Upper lobe of right lung (tissue), 1 donor: ENCODE data around the gene RASSF7. TPM values are rescaled to one million over a fixed set of nuclear protein-coding genes. Genes with fewer than 3 reads are reported as not detected.

Source experiments
- ATAC-seq: fragments of 200-7000 bp; cut with Tn5 transposase; one replicate; pipeline ENCODE4 v1.9.1; 2020; ENCODE audit warnings: mild to moderate bottlenecking, moderate library complexity
- DNase-seq: peaks from one replicate; pipeline ENCODE4 v3.0.0-alpha.2; 2020
- H3K27ac ChIP-seq: fragments of 200-600 bp; one replicate; pipeline ENCODE4 v1.8.0; 2022
- H3K27me3 ChIP-seq: fragments of 200-600 bp; one replicate; pipeline ENCODE4 v1.8.0; 2022; ENCODE audit warnings: mild to moderate bottlenecking
- H3K36me3 ChIP-seq: fragments of 200-600 bp; one replicate; pipeline ENCODE4 v1.8.0; 2022
- H3K4me1 ChIP-seq: fragments of 200-600 bp; one replicate; pipeline ENCODE4 v1.8.0; 2022
- H3K4me3 ChIP-seq: fragments of 200-600 bp; one replicate; pipeline ENCODE4 v1.8.0; 2022; ENCODE audit warnings: mild to moderate bottlenecking
- H3K9me3 ChIP-seq: fragments of 200-600 bp; one replicate; pipeline ENCODE4 v1.8.0; 2022
- CTCF ChIP-seq: fragments of 200-600 bp; IDR thresholded peaks from one replicate; pipeline ENCODE4 v1.8.0; 2022; ENCODE audit warnings: antibody characterized with exemption
- intact Hi-C: fragments of 100-400 bp; cut with DNase I; formaldehyde crosslinking; loops from one replicate; pipeline ENCODE4 v1.11.0; 2022
- total RNA-seq: library from RNA; stranded (reverse); fragmentation: NEBNext Ultra II Directional; extraction: Animal tissue kit (Norgen Biotek cat#: 25700); gene quantifications from one replicate; pipeline ENCODE4 v1.2.1, GENCODE V29; 2021
- donor health status: DM: no; HTN: yes; CAD: no; lungs with severe emphysema.

RASSF7 gene
- total RNA-seq, 1 donor from 2014 or later = 76.7 TPM

- Histone ChIP-seq H3K4me1 (peaks cover 30% of the 10 kb centered on the region), H3K27me3 (no peaks in the 10 kb centered on the region), H3K4me3 (no peak overlapping the region), H3K36me3 (peaks cover 27% of the 10 kb centered on the region), H3K9me3 (no peaks in the 10 kb centered on the region), H3K27ac (no peak overlapping the region)
- no peak for TF ChIP-seq CTCF
- intact Hi-C loops = no loop called here
- ATAC-seq (no peak), DNase-seq (peak; percentile 68)
Observed at GRCh38 chr11:532986-533585, 27.7 kb upstream of the RASSF7 start.

- no peak overlapping the region for H3K27ac ChIP-seq
- no peaks in the 10 kb centered on the region for H3K27me3 ChIP-seq
- peaks cover 27% of the 10 kb centered on the region for H3K36me3 ChIP-seq
- no peaks in the 10 kb centered on the region for H3K9me3 ChIP-seq
- H3K4me3 ChIP-seq = peak overlapping the region; percentile 92
- intact Hi-C loops = no loop called here
- no peak for TF ChIP-seq CTCF
- H3K4me1 ChIP-seq = peaks cover 31% of the 10 kb centered on the region
- peak; percentile 63 for DNase-seq
- ATAC-seq = no peak
Observed at GRCh38 chr11:533586-534395, 27.0 kb upstream of the RASSF7 start.

- peak; percentile 83 for DNase-seq
- H3K4me1 ChIP-seq = peaks cover 31% of the 10 kb centered on the region
Observed at GRCh38 chr11:534396-535209, 26.2 kb upstream of the RASSF7 start.

GRCh38 chr11:535210-535518 lies 25.6 kb upstream of the RASSF7 start:
- intact Hi-C loops = no loop called here
- no peak overlapping the region for H3K27ac ChIP-seq

More at GRCh38 chr11:534396-535209, 26.2 kb upstream of the RASSF7 start:
- H3K27ac ChIP-seq = peak overlapping the region; percentile 82
- H3K9me3 ChIP-seq = no peaks in the 10 kb centered on the region
- peak; percentile 4 for ATAC-seq
- intact Hi-C loops = no loop called here
- H3K27me3 ChIP-seq = no peaks in the 10 kb centered on the region
- peak overlapping the region; percentile 92 for H3K4me3 ChIP-seq
- no peak for TF ChIP-seq CTCF
- peaks cover 27% of the 10 kb centered on the region for H3K36me3 ChIP-seq

More at GRCh38 chr11:535210-535518, 25.6 kb upstream of the RASSF7 start:
- Histone ChIP-seq H3K27me3 (no peaks in the 10 kb centered on the region), H3K36me3 (peaks cover 27% of the 10 kb centered on the region), H3K9me3 (no peaks in the 10 kb centered on the region), H3K4me3 (peak overlapping the region; percentile 92), H3K4me1 (peaks cover 31% of the 10 kb centered on the region)
- DNase-seq = no peak
- ATAC-seq = no peak
- TF ChIP-seq CTCF = no peak
